Measurements from ENCODE around the gene MYCN.

The MYCN gene

DNA sequence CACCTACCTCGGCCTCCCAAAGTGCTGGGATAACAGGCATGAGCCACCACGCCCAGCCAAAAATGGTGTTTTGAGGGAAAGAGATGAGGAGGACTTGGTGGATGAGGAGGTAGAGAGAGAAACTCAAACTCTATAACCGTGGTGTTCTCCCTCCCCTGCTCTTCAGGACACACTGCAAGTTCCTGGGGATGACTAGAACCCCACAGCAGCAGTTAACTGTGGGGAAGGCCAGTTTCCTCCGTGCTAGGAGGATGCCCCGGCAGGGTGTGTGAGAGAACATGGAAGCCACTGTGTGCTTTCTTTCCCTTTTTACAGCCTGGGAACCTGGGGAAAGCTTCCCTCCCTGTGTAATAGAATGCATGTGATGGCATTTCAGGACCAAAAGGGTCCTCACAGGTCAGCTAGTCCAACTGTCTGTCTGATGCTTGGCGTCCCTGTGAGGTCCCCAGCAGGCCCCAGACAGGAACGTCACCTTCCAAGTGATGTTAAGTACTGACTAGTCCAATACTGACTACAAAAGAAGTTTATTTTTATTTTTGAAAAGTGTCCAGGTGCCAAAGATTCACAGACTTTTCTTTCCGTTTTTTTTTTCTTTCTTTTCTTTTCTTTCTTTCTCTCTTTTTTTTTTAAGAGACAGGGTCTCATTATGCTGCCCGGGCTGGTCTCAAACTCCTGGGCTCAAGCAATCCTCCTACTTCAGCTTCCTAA lies 38.9 kb downstream of the MYCN start:
- Histone ChIP-seq H3K27me3 (ENCODE audit: control insufficient read depth, insufficient read depth, low read length, poor library complexity, severe bottlenecking) (no peaks in the 10 kb centered on the region), H3K4me1 (ENCODE audit: control insufficient read depth, insufficient read depth, low read length) (peaks cover 45% of the 10 kb centered on the region), H3K36me3 (ENCODE audit: control insufficient read depth, insufficient read depth, low read length) (no peaks in the 10 kb centered on the region), H3K9me3 (ENCODE audit: control insufficient read depth, low read length) (no peaks in the 10 kb centered on the region), H3K27ac (ENCODE audit: insufficient read depth, low read depth, low read length, poor library complexity, severe bottlenecking) (no peak overlapping the region), H3K4me3 (ENCODE audit: insufficient read depth, low read depth, low read length) (no peak overlapping the region)
- 78% methylated on average over 9 of the region's 9 CpGs for WGBS, 2 experiments

DNA sequence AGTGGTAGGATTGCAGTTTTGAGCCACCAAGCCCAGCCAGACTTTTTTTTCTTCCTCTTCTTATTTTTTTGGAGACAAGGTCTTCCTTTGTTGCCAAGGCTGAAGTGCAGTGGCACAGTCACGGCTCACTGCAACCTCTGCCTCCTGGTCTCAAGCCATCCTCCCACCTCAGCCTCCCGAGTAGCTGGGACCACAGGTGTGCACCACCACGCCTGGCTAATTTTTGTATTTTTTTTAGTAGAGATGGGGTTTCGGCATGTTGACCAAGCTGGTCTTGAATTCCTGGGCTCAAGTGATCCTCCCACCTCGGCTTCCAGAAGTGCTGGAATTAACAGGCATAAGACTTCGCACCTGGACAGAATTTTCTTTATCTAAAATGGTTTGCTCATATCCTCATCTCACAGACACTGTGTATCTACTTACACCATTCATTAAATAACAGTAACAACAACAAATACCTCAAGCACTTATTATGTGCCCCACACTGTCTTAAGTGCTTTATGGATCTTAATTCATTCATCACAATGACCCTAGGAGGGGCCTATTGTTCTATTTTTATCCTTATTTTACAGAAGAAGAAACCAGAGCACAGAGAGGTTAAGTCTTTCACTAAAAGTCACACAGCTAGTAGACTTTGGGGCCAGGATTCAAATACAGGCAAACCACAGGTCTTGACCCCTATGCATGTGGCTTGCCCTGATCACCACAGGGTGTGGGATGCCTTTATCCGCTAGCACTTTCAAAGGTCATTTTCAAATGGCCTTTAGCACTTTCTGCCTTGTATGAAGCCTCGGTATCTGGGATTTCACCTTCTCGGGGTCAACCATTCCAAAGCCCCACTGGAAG lies 39.6 kb downstream of the MYCN start:
- Histone ChIP-seq H3K9me3 (ENCODE audit: control insufficient read depth, low read length) (no peaks in the 10 kb centered on the region), H3K4me1 (ENCODE audit: control insufficient read depth, insufficient read depth, low read length) (peaks cover 53% of the 10 kb centered on the region), H3K4me3 (ENCODE audit: insufficient read depth, low read depth, low read length) (no peak overlapping the region), H3K36me3 (ENCODE audit: control insufficient read depth, insufficient read depth, low read length) (no peaks in the 10 kb centered on the region), H3K27ac (ENCODE audit: insufficient read depth, low read depth, low read length, poor library complexity, severe bottlenecking) (peak overlapping the region; percentile 55), H3K27me3 (ENCODE audit: control insufficient read depth, insufficient read depth, low read length, poor library complexity, severe bottlenecking) (no peaks in the 10 kb centered on the region)
- 62 to 65% methylated on average over 9 of the region's 9 CpGs for WGBS, 2 experiments

DNA sequence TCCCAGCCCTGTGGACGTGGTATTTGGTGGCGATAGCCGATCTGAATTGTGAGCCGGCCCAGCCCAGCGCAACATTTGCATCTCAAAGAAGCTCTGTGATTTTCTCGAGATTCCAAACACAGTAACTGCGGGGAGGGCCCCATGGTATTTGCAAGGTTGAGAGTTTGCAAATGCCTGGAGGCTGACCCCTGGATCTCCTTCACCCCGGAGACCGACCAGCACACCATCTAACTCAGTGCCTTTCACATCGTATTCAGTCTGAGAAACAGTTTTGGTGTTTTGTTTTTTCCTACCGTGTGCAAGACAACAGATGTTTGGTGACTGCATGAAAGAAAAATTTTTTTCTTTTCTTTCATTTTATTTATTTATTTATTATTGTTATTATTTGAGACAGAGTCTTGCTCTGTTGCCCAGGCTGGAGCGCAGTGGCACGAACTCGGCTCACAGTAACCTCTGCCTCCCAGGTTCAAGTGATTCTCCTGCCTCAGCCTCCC lies 40.3 kb downstream of the MYCN start:
- 21 to 23% methylated on average over 12 to 14 of the region's 14 CpGs for WGBS, 2 experiments
- Histone ChIP-seq H3K36me3 (ENCODE audit: control insufficient read depth, insufficient read depth, low read length) (no peaks in the 10 kb centered on the region), H3K4me3 (ENCODE audit: insufficient read depth, low read depth, low read length) (no peak overlapping the region), H3K4me1 (ENCODE audit: control insufficient read depth, insufficient read depth, low read length) (peaks cover 58% of the 10 kb centered on the region), H3K9me3 (ENCODE audit: control insufficient read depth, low read length) (no peaks in the 10 kb centered on the region), H3K27me3 (ENCODE audit: control insufficient read depth, insufficient read depth, low read length, poor library complexity, severe bottlenecking) (no peaks in the 10 kb centered on the region), H3K27ac (ENCODE audit: insufficient read depth, low read depth, low read length, poor library complexity, severe bottlenecking) (peak overlapping the region; percentile 55)

DNA sequence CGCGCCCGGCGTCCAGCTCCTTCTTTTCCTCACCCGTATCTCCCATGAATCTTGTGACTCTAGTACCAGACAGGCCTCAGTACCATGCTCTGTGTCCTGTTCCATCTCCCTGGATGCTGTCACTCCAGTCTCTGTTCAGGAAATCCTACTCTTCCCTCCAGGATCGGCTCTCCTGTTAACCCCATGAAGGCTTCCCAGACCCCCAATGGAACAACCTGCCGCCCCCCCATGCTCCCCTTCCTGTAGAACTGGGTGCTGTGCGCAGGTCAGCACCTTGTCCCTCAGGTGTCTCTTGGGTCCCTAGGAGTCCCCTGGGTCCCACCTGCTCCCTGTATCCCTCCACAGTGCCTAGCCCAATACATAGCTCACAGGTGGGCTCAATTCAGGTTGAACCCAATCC lies 41.3 kb downstream of the MYCN start:
- no peaks in the 10 kb centered on the region for H3K36me3 ChIP-seq (ENCODE audit: control insufficient read depth, insufficient read depth, low read length)
- H3K27me3 ChIP-seq (ENCODE audit: control insufficient read depth, insufficient read depth, low read length, poor library complexity, severe bottlenecking): no peaks in the 10 kb centered on the region
- WGBS, 2 experiments: 88% methylated on average over 8 of the region's 8 CpGs
- no peak overlapping the region for H3K4me3 ChIP-seq (ENCODE audit: insufficient read depth, low read depth, low read length)
- H3K27ac ChIP-seq (ENCODE audit: insufficient read depth, low read depth, low read length, poor library complexity, severe bottlenecking): no peak overlapping the region
- H3K4me1 ChIP-seq (ENCODE audit: control insufficient read depth, insufficient read depth, low read length): peaks cover 54% of the 10 kb centered on the region
- H3K9me3 ChIP-seq (ENCODE audit: control insufficient read depth, low read length): no peaks in the 10 kb centered on the region

DNA sequence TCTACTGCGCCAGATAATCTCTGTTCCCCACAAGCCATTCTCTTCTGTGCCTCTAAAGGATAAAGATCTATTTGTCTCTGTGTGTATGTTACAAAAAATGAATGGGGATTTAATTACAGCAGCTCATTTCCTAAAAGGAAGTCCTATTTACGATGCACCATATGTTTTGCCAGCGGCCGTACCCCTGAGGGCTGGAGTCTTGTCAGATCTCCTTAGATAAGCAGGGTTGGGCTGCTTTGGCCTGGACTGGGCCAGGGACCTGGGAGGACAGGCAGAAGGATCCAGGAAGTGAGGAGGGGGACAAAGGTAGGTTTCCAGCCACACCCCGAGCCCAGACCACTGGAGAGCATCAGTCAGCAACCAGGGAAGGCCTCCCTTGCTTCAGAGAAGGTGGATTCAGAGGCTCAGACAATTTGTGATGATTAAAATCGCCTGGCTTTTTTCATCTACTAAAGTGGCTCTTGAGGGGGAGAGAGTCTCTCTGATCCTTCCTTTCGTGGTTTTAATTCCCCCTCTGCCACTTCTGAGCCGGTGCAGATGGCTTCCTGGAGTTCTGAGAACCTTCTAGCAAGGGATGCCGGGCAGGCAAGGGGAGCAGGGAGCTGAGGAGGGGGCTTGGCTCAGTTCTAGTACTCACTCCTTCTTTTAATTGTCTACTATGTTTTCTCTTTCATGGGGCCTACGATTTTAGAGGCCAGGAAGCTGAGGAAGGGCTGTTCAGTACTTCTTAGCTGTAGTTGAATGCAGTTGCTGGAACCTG lies 42.1 kb downstream of the MYCN start:
- 80 to 83% methylated on average over 9 to 10 of the region's 10 CpGs for WGBS, 2 experiments
- H3K4me3 ChIP-seq (ENCODE audit: insufficient read depth, low read depth, low read length): no peak overlapping the region
- no peak overlapping the region for H3K27ac ChIP-seq (ENCODE audit: insufficient read depth, low read depth, low read length, poor library complexity, severe bottlenecking)
- H3K27me3 ChIP-seq (ENCODE audit: control insufficient read depth, insufficient read depth, low read length, poor library complexity, severe bottlenecking): no peaks in the 10 kb centered on the region
- no peaks in the 10 kb centered on the region for H3K9me3 ChIP-seq (ENCODE audit: control insufficient read depth, low read length)
- H3K4me1 ChIP-seq (ENCODE audit: control insufficient read depth, insufficient read depth, low read length): peaks cover 54% of the 10 kb centered on the region
- no peaks in the 10 kb centered on the region for H3K36me3 ChIP-seq (ENCODE audit: control insufficient read depth, insufficient read depth, low read length)

DNA sequence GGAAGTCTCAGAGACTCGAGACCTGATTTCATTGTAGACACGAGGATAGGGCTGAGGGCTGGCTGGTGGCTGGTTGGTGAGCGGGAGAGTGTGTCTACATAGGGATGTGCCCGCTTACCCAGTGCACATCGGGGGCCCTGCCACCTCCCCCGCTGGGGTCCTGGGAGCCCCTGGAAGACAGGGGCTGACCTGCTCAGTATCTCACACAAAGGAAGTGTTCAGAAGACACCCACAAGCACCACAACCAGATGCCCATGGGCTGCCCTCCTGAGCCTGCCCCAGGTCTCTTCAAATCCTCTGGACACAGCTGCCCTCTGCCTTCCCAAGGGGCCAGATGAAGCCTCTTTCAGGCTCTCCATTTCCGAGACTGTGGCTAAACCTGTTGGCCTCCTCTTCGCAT lies 43.1 kb downstream of the MYCN start:
- Histone ChIP-seq H3K4me1 (ENCODE audit: control insufficient read depth, insufficient read depth, low read length) (peaks cover 54% of the 10 kb centered on the region), H3K4me3 (ENCODE audit: insufficient read depth, low read depth, low read length) (no peak overlapping the region), H3K9me3 (ENCODE audit: control insufficient read depth, low read length) (no peaks in the 10 kb centered on the region), H3K36me3 (ENCODE audit: control insufficient read depth, insufficient read depth, low read length) (no peaks in the 10 kb centered on the region), H3K27ac (ENCODE audit: insufficient read depth, low read depth, low read length, poor library complexity, severe bottlenecking) (no peak overlapping the region), H3K27me3 (ENCODE audit: control insufficient read depth, insufficient read depth, low read length, poor library complexity, severe bottlenecking) (no peaks in the 10 kb centered on the region)
- 89 to 91% methylated on average over 8 of the region's 8 CpGs for WGBS, 2 experiments

DNA sequence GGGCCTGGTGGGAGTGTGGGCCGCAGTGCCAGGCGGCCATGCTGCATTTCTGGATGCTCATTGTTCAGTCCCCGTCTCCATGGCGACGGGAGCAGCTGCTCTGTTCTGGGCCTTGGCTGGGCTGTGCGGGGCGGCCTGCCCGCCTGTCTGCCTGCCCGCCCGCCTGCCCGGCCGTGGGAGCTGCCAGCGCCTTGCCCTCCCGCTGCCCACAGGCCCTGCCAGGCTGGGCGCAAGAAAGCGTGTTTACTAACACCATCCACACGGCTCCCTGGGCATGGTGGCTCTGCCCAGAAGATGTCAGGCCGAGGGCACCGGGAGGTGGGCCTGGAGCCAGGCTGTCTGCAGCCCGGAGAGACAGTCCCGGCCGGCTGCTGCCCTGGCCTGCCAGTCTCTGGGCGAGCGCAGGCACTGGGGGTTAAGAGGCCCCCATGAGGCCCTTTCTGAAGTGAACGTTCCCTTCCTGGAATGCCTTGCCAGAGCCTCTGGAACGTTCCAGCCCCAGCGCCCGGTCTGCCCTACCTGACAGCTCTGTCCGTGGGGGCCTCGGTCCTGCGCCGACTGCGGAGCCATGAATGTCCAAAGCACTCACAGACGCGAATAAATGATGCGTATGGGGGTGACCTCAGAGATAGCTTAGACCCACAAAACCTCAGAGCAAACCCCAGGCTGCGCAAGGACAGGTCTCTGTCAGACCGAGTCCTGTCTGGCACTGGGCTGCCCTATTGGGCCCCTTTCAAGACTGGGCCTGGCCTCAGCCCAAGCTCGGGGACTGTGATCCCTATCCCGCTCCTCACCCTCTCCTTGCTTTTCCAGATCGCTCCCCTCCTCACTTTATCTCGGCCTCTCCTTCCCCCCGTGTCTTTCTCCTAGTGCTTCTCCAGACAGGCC lies 44.3 kb downstream of the MYCN start:
- no peak overlapping the region for H3K4me3 ChIP-seq (ENCODE audit: insufficient read depth, low read depth, low read length)
- H3K9me3 ChIP-seq (ENCODE audit: control insufficient read depth, low read length): no peaks in the 10 kb centered on the region
- H3K4me1 ChIP-seq (ENCODE audit: control insufficient read depth, insufficient read depth, low read length): peaks cover 50% of the 10 kb centered on the region
- H3K27me3 ChIP-seq (ENCODE audit: control insufficient read depth, insufficient read depth, low read length, poor library complexity, severe bottlenecking): no peaks in the 10 kb centered on the region
- no peak overlapping the region for H3K27ac ChIP-seq (ENCODE audit: insufficient read depth, low read depth, low read length, poor library complexity, severe bottlenecking)
- 86 to 89% methylated on average over 43 of the region's 43 CpGs for WGBS, 2 experiments
- no peaks in the 10 kb centered on the region for H3K36me3 ChIP-seq (ENCODE audit: control insufficient read depth, insufficient read depth, low read length)

DNA sequence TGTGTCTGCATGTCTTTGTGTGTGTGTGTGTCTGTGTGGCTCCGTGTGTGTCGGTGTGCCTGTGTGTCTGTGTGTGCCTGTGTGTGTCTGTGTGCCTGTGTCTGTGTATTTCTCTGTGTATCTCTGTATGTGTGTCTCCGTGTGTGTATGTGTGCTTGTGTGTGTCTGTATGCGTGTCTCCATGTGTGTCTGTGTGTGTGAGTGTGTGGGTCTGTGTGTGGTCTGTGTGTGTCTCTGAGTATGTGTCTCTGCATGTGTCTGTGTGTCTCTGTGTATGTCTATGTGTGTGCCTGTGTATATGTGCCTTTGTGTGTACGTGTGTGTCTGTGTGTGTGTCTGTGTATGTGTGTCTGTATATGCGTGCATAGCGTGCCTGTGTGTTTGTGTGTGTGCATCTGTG lies 45.2 kb downstream of the MYCN start:
- Histone ChIP-seq H3K4me3 (ENCODE audit: insufficient read depth, low read depth, low read length) (no peak overlapping the region), H3K9me3 (ENCODE audit: control insufficient read depth, low read length) (no peaks in the 10 kb centered on the region), H3K36me3 (ENCODE audit: control insufficient read depth, insufficient read depth, low read length) (no peaks in the 10 kb centered on the region), H3K4me1 (ENCODE audit: control insufficient read depth, insufficient read depth, low read length) (peaks cover 48% of the 10 kb centered on the region), H3K27ac (ENCODE audit: insufficient read depth, low read depth, low read length, poor library complexity, severe bottlenecking) (no peak overlapping the region), H3K27me3 (ENCODE audit: control insufficient read depth, insufficient read depth, low read length, poor library complexity, severe bottlenecking) (no peaks in the 10 kb centered on the region)
- WGBS, 2 experiments: 92 to 95% methylated on average over 7 of the region's 7 CpGs

DNA sequence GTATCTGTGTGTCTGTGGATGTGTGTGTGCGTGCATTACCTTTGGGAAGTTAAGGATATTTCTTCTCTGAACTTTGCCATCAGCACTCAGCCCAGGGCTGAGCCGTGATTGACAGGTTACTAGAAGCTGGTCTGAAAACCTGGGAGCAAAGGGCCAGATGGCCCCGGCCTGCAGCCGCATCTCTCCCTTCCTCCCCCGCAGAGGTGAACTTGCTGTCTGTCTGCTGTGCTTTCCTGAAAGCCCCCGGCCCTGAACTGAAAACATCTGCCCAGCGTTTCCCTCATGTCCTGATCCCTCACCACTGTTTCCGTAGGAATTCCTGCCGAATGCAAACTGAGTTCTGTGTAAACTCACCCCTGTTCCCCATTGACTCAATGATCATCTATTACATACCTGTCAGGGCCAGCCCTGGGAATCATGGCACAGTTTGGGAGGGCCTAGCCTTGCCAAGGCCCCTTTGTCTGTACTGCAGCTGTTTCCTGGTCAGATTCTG lies 45.8 kb downstream of the MYCN start:
- Histone ChIP-seq H3K27me3 (ENCODE audit: control insufficient read depth, insufficient read depth, low read length, poor library complexity, severe bottlenecking) (no peaks in the 10 kb centered on the region), H3K36me3 (ENCODE audit: control insufficient read depth, insufficient read depth, low read length) (no peaks in the 10 kb centered on the region), H3K9me3 (ENCODE audit: control insufficient read depth, low read length) (no peaks in the 10 kb centered on the region), H3K4me3 (ENCODE audit: insufficient read depth, low read depth, low read length) (no peak overlapping the region), H3K27ac (ENCODE audit: insufficient read depth, low read depth, low read length, poor library complexity, severe bottlenecking) (no peak overlapping the region), H3K4me1 (ENCODE audit: control insufficient read depth, insufficient read depth, low read length) (peaks cover 47% of the 10 kb centered on the region)
- 62 to 70% methylated on average over 9 of the region's 9 CpGs for WGBS, 2 experiments

Measured in ectodermal cell (in vitro differentiated cells).